Measurements from ENCODE around the gene GPX6.

Gene GPX6

GRCh38 chr6:28515676-28516075 is at the start of gene GPX6:
Gene GPX6 (minus strand): TSS chr6:28515793. CDS start chr6:28515743, 50 bp downstream.
- no peak for TF ChIP-seq CTCF (conservative IDR thresholded peaks at IDR 0.05; ENCODE audit: low read depth)
- no peak within 1 kb of the TSS for H3K27ac ChIP-seq
- POLR2A ChIA-PET (ENCODE audit: low non-redundant PET), result no interaction called here
- no peak for DNase-seq (ENCODE audit: low spot score)
- CTCF ChIA-PET, result no interaction called here

DNA sequence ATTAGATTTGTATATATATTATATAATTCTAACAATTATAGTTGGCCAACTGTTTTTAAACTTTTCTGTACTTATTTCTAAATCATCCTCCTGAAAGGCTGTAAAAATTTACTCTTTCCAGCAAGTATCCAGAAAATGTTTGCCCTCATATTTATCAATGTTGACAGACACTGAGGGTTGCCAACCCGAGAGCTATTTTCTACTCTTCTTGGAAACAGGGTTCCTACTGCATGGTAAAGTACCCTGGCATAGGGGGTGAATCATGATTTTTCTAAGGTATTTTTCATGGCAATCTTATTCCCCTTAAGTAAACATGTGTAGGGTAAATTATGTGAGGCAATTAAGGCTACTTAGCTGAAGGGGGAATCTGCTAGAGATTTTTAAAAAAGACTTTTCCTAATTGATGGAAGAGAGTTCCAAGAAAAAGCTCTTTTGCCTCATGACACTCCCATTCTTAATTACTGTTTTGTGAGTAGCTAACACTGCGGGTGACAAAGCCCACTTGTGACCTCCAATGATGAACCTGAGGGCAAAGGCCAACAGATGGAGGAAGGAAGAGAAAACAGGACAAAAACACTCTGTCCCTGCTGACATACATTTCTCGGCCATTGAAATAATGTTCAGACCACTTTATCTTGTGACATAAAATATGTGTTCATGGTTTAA is 48.0 kb upstream of the GPX6 start:
- ChIA-PET POLR2A (ENCODE audit: low non-redundant PET) (no interaction called here), CTCF (no interaction called here)
- no peak overlapping the region for H3K27ac ChIP-seq
- DNase-seq (ENCODE audit: low spot score), result no peak
- no peak for TF ChIP-seq CTCF (conservative IDR thresholded peaks at IDR 0.05; ENCODE audit: low read depth)

DNA sequence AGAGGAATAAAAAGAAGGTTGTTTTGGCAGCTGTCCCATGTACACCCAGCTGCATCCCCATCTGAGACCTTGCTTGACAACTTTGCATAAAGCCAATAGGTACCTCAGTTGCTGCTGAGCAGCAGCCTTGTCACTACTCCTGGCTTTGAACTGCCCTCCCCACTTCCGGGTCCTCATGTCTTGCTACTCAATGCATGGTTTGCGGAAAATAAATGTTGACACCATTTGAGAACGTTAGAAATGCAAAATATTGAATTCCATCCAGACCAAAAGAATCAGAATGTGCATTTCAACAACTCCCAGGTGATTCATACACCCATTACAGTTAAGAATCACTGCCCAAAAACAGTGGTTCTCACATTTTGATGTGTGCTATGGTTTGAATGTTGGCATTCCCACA is 43.0 kb upstream of the GPX6 start:
- H3K27ac ChIP-seq, result no peak overlapping the region
- no peak for TF ChIP-seq CTCF (conservative IDR thresholded peaks at IDR 0.05; ENCODE audit: low read depth)
- POLR2A ChIA-PET (ENCODE audit: low non-redundant PET), result no interaction called here
- CTCF ChIA-PET, result no interaction called here
- no peak for DNase-seq (ENCODE audit: low spot score)

DNA sequence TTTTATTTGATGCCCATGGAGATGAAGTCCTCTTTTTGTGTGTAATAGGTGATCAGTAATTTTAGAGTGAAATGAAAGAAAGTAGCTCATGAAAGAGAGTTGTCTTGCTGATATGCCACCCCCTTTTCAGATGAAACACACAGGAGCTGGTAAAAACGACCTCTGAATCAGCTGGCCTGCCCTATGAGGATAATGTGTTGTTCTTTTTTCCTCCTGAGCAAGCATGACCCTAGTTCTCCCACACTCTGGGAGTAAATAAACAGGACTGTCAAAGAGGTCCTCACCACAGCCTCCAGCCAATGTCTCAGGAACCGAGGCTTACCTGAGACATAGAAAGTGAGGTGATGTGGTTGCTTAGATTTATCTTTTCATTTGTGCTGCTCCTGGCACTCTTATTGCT is 39.5 kb upstream of the GPX6 start:
- DNase-seq (ENCODE audit: low spot score), result no peak
- TF ChIP-seq CTCF (conservative IDR thresholded peaks at IDR 0.05; ENCODE audit: low read depth), result no peak
- no peak overlapping the region for H3K27ac ChIP-seq
- ChIA-PET CTCF (no interaction called here), POLR2A (ENCODE audit: low non-redundant PET) (no interaction called here)

DNA sequence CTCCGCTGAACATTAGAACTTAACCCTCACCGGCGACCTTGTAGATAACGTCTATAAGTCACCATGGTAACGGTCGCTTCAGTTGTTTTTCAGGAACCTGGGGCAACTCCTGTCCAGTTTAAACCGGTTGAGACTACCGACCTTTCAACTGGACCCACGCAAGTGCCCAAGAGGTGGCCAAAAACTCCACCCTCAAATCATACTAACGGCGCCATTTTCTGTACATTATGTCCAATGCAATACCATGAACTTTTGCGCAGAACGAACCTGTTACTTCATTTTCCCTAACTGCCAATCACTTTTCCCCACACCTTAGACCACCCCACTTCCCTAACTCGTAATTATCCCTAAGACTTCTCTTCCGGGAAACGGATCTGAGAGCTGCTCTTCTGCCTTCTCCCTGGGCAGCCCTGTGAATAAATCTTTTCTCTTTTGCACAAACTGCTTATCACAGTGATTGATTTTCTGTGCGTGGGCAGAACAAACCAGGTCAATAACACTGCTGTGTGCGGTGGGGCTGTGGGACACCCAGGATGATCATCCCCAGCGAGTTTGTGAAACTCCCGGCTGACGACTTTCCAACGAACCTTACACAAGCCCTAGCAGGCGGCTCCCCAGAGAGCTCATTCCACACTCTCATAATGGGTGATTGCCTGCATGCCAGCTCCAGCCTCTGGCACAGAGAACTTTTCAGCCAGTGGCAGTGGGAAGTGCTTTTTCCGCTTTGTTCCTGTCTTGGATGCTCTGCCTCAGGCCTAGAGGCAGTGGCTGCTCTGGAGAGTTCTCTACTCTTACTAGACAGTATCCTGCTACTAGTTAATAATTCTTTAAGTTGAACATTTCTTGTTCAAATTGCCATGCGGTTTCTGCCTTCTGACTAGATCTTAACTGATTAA is 38.6 kb upstream of the GPX6 start:
- ChIA-PET POLR2A (ENCODE audit: low non-redundant PET) (no interaction called here), CTCF (interaction anchor here (1.3 kb wide), 1 partner anchor 12 kb away, joined by 7 read pairs; no protein-coding TSS in a partner anchor)
- no peak for TF ChIP-seq CTCF (conservative IDR thresholded peaks at IDR 0.05; ENCODE audit: low read depth)
- no peak for DNase-seq (ENCODE audit: low spot score)
- no peak overlapping the region for H3K27ac ChIP-seq

- POLR2A ChIA-PET (ENCODE audit: low non-redundant PET), result no interaction called here
- no peak for TF ChIP-seq CTCF (conservative IDR thresholded peaks at IDR 0.05; ENCODE audit: low read depth)
- H3K27ac ChIP-seq, result no peak overlapping the region
- CTCF ChIA-PET, result interaction anchor here (0.8 to 1.3 kb wide), 2 partner anchors 11 kb away, joined by 6 to 7 read pairs; no protein-coding TSS in a partner anchor
- DNase-seq (ENCODE audit: low spot score), result no peak
Observed at GRCh38 chr6:28553384-28553985, 37.9 kb upstream of the GPX6 start.
